Stimulated activated CD8-positive, alpha-beta memory T cell treated with anti-CD3 and anti-CD28 coated beads, Interleukin-7, amount 100 ng/mL, for 24 hours (primary cell): ENCODE measurements around the gene DPEP3.
"Not testable (repeated sequence)": the region's sequence is repeated elsewhere in the genome, so short reads cannot be mapped to it uniquely, and the experiment has no call there.

ENCODE experiments used
- DNase-seq: peaks from one replicate; pipeline ENCODE4 v3.0.0-alpha.2; 2020; ENCODE audit warnings: low read depth

The DPEP3 gene, protein sequence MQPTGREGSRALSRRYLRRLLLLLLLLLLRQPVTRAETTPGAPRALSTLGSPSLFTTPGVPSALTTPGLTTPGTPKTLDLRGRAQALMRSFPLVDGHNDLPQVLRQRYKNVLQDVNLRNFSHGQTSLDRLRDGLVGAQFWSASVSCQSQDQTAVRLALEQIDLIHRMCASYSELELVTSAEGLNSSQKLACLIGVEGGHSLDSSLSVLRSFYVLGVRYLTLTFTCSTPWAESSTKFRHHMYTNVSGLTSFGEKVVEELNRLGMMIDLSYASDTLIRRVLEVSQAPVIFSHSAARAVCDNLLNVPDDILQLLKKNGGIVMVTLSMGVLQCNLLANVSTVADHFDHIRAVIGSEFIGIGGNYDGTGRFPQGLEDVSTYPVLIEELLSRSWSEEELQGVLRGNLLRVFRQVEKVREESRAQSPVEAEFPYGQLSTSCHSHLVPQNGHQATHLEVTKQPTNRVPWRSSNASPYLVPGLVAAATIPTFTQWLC

DNA sequence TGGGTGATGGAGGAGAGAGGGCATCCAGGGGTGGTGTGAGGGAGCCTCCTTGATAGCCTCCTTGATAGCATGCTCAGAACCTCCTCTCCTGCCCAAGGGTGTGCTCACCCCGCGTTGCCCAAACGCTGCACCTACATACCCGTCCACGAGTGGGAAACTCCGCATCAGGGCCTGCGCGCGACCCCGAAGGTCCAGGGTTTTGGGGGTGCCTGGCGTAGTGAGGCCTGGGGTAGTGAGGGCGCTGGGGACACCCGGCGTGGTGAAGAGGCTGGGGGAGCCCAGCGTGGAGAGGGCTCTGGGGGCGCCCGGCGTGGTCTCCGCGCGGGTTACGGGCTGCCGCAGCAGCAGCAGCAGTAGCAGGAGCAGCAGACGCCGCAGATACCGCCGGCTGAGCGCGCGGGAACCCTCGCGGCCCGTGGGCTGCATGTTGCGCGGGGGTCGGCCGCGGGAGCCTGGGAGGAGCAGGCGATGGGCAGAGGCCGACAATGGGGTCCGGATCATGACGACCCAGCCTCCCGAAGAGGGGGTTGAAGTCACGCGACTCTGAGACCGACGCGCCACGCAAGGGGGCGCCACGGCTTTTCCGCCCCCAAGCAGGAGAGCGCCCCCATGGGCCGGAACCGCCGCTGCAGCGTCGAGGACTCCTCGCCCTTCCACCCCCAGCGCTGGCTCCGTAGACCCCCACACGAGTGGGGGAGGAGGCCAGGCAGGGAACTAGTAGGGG, at the start of gene DPEP3:
Gene DPEP3 (minus strand): TSS at position 545 of the 724 bp plus-strand sequence. CDS start 119 bp downstream, at position 426.
- DNase-seq: no peak

DNA sequence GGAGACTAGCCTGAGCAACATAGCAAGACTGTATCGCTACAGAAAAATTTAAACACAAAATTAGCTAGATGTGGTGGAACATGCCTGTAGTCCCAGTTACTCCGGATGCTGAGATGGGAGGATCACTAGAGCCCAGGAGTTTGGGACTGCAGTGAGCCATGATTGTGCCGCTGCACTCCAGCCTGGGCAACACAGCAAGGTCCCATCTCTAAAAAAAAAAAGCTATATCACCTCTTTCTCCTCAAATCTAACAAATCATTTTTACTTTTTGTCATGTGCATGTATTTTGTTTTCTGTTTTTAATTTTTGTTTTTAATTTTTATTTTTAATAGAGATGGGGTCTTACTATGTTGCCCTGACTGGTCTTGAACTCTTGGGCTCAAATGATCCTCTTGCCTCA, 48.7 kb upstream of the DPEP3 start:
- no peak for DNase-seq

DNA sequence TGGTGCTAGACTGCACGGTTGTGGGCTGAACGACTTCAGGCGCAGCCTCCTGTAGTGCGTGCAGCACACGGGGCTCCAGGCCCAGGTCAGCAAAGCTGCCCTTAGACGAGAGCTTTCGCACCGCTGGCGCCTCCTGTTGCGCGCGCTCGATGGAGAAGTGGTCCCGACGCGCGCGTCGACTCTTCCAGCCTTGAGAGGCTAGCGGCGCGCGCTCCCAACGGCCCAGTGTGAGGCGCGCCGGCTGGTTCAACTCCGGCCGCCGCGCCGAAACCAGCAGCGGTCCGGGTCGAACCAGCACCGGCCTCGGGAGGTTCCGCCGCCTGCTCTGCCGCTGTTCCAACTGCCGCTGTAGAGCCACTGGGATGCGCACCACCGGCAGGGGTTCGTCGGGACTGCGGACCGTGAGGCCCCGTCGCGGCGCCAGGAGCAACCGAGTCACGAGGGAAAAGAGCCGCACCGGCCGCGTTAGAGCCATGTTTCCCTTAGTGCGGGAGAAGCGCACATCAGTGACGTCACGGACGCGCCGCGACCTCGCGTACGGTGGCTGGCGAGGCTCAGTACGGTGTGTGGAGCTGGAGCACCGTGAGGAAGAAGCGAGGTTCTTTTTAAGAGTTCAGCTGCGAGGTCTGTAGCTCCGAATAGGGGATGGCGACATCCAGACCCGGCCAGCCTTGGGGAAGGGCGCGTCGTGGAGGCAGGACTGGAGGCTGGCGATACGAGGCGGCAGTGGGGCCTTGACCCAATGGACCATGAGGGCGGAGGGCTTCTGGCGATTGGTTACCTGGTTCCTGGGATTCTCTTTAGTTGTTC, 42.6 kb upstream of the DPEP3 start, which contains the start of the genes DDX28 and DUS2:
Gene DDX28 (minus strand): TSS at position 505 of the 810 bp plus-strand sequence. CDS start 30 bp downstream, at position 475.
Gene DUS2 (plus strand): TSS at position 557 of the 810 bp plus-strand sequence. CDS start 14,740 bp downstream, outside the sequence.
- DNase-seq: peak; percentile 93

DNA sequence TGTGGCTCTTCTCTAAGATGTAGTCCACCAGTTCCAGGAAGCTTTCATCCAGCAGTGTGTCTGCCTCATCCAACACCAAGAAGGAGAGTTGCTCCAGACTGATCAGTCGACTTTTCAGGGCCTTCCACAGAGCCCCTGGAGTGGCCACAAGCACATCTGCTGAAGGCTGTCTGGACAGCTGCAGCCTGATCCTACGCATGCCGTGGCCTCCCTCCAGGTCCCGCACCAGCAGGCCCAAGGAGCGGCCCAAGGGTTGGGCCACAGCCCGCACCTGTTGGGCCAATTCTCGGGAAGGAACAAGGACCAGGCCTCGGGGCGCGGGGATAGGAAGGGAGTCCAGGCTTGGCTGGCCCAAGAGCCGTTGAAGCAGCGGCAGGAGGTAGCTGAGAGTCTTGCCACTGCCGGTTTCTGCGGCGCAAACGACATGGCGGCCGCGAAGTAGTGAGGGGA, 42.0 kb upstream of the DPEP3 start:
- DNase-seq: no peak

DNA sequence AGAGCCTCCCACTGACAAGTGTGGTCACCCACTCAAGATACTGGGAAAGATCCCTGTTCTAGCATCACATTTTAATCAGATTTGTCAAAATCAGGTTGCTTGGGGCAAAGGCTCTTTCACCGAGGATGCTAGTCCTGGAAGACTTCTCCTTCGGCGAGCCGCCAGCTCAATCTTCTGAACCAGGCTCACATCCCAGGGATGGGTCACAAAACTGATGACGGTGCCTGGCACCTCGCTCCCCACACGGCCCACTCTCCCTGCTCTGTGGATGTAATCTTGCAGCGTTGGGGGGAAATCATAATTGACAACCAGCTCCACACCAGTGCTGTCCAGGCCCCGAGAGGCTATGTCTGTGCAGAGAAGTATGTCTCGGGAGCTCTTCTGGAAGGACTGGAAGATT, 41.2 kb upstream of the DPEP3 start:
- no peak for DNase-seq

DNA sequence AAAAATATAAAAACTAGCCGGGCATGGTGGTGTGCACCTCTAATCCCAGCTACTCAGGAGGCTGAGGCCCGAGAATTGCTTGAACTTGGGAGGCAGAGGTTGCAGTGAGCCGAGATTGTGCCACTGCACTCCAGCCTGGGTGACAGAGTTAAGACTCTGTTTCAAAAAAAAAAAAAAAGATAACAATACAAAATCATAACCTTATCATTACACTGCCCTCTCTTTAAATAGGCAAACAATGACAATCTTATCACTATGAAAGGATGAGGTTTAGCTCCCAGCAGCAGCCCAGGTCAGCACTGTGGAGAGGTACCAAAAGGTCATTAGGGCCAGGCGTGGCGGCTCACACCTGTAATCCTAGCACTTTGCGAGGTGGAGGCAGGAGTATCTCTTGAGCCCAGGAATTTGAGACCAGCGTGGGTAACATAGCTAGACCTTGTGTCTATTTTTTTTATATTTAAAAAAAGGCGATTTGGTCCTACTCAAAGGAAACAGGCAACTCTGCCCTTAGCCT, 38.9 kb upstream of the DPEP3 start:
- no peak for DNase-seq

DNA sequence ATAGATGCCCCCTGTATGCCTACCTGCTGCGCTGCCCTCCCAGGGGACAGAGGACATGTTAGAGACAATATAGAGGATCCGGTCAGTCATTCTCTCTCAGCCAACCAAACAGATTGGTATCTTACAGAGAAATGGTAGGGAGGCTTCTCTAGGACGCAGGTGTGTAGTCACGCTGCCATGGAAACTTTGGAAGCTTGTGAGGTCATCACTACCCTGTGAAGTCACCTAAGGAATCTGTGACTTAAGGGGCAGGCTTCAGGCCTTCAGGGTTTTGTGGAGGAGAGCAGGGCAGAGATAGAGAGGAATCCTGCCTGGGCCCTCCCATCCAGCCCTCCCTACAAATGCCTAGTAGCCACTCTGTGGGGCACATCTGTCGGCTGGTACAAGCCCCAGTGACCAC, 35.4 kb upstream of the DPEP3 start, which contains the start of gene DPEP2NB:
Gene DPEP2NB (minus strand): TSS at position 231 of the 400 bp plus-strand sequence. CDS start 141 bp downstream, at position 90.
- DNase-seq: no peak

DNA sequence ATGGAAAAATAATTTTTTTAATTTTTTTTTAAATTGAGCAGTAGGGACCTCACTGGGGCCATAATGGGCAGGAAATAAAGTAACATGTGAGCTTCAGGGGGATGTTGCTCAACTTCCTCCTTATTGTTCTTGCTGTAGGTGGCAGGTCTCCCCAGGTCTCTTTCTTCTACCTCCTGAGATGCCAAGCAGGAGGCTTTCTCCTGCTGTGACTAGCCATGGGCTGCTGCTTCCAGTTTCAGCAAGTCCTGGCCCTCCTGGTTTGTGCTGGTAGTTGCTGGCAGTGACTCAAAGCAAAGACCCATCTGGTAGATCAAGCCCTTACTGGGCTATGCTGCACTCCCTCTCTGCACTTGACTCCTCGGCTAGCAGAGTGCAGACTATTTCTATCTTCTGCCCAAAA, 33.1 kb upstream of the DPEP3 start:
- no peak for DNase-seq

DNA sequence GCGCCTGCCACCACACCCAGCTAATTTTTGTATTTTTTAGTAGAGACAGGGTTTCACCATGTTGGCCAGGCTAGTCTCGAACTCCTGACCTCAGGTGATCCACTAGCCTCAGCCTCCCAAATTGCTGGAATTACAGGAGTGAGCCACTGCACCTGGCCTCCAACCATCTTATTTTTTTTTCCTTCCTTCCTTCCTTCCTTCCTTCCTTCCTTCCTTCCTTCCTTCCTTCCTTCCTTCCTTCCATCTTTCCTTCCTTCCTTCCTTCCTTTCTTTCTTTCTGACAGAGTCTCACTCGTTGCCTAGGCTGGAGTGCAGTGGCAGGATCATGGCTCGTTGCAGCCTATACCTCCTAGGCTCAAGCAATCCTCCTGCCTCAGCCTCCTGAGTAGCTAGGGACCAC, 29.6 kb upstream of the DPEP3 start:
- DNase-seq: not testable (repeated sequence)

DNA sequence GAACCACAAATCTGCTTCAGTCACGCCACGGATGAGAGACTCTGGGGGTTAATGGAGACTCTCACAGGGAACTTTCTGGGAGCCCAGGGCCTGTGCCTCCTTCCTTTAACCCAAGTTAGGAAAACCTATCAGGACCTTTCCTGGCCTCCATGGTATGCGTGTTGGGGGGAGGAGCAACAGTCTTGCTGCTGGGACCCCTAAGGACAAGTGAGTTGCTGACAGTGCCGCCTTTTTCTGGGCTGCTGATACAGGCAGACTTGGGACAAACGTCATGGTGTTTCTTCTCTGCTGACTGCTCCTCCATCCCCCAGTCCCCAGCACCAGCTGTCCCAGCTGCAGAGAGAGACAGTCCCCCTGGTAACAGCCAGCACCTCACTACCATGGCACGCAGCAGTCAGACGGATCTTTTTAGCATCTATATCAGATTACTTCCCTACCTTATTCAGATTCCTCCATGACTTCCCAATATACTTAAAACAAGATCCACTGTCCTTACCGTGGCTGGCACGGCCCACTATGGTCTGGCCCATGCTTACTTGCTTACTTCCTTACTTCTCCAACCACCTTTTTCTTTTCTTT, 28.9 kb upstream of the DPEP3 start:
- no peak for DNase-seq

DNA sequence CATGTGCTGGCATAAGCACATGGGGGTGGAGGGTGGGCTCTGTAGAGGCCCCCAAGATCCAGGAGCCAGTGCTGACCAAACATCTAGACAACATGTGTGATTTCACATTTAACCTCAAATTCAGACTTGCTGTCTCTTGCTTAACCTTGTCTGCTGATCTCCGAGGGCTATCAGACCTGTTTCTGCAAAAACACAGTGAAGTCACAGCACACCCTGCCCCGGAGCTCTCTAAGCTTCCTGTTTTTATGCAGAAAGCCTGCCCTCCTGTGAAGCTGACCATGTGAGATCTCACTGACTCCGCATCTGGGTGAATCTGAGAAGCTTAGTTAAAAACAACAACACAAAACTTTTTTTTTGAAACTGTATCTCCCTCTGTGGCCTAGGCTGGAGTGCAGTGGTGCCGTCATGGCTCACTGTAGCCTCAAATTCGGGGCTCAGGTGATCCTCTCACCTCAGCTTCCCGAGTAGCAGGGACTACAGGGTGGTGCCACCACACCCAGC, 25.5 kb upstream of the DPEP3 start:
- no peak for DNase-seq

DNA sequence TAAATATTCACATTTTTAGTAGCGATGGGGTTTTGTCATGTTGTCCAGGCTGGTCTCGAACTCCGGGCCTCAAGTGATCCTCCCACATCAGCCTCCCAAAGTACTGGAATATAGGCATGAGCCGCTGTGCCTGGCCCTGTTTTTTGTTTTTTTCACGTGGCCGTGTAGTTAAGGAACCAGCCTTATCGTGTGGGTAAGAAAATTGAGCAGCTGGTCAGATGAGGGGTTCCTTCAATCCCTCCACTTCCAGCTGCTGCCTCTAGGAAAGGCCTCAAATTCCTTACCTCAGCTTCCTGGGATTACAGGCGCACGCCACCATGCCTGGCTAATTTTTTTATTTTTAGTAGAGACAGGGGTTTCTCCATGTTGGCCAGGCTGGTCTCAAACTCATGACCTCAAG, 24.9 kb upstream of the DPEP3 start:
- no peak for DNase-seq

DNA sequence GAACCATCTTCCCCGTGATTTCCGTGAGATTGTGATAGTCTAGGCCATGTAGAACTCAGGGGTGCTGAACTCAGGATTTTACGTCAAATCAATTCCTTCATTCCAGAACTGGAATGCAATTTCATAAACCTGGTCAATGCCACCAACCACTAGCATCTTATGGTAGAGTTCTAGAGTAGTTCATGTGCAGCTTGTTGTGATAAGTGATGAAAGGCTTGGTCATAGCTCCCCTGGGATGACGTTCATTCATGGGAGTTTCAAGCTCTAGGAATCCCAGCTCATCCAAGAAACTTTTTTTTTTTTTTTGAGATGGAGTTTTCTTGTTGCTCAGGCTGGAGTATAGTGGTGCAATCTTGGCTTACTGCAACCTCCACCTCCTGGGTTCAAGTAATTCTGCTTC, 22.7 kb upstream of the DPEP3 start:
- DNase-seq: no peak

DNA sequence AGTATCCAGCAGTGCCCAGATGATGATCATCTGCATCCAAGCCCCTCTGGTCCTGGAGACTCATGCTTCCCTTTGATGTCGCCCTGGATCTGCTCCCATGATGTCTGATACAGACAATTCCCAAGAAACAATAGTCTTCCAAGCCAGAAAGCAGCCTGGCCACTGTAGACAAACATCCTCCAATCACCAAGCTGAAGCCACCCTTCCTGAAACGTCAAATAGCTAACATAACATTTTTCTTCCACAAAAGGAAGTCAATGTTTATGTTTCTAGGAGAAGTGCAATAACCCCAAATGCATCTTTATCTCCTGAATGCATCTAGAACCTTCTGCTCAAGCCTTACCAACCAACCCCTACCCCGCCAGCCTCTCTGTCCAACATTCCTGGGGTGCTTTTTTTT, 20.2 kb upstream of the DPEP3 start:
- no peak for DNase-seq

DNA sequence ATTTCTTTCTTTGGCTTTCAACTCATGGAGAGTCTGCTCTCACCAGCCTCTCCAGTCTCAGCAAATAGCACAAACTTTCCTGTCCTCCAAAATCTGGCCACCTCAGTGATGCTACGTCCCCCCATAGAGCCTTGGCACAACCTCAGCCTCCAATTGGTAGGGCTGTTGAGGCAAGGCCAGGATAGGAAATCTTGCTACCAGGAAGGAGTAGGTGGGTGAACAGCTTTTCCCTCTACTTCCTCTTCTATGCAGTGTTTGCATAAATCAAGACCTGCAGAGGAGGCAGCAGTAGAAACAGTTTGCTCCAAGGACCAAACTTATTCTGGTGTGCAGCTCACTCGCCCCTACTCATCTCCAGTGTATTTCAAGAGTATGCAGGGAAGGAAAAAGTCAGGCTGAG, 19.7 kb upstream of the DPEP3 start:
- no peak for DNase-seq

DNA sequence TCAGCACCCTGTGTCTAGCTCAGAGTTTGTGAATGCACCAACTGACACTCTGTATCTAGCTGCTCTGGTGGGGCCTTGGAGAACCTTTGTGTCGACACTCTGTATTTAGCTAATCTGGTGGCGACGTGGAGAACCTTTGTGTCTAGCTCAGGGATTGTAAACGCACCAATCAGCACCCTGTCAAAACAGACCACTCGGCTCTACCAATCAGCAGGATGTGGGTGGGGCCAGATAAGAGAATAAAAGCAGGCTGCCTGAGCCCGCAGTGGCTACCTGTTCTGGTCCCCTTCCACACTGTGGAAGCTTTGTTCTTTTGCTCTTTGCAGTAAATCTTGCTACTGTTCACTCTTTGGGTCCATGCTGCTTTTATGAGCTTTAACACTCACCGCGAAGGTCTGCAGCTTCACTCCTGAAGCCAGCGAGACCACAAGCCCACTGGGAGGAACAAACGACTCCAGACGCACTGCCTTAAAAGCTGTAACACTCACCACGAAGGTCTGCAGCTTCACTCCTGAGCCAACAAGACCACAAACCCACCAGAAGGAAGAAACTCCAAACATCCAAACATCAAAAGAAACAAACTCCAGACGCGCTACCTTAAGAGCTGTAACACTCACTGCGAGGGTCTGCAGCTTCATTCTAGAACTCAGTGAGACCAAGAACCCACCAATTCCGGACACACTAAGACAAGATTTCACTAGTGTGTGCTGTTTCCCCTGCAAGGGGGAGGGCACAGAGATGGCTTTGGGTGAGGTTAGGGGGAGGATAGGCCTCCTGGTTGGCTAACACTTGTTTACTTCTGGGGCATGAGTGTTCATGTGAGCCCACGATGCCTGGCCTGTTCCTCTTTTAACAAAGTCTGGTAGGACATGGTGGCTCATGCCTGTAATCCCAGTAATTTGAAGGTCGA, 18.7 kb upstream of the DPEP3 start, which contains the start of gene DPEP2:
Gene DPEP2 (minus strand): TSS at position 706 of the 910 bp plus-strand sequence. CDS start 6,272 bp downstream, outside the sequence.
- DNase-seq: not testable (repeated sequence)

DNA sequence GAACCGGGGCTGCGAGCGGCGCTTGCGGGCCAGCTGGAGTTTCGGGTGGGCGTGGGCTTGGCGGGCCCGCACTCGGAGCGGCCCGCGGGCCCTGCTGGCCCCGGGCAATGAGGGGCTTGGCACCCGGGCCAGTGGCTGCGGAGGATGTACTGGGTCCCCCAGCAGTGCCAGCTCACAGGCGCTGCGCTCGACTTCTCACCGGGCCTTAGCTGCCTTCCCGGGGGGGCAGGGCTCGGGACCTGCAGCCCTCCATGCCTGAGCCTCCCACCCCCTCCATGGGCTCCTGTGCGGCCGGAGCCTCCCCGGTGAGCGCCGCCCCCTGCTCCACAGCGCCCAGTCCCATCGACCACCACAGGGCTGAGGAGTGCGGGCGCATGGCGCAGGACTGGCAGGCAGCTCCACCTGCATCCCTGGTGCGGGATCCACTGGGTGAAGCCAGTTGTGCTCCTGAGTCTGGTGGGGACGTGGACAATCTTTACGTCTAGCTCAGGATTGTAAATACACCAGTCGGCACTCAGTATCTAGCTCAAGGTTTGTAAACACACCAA, 18.0 kb upstream of the DPEP3 start:
- DNase-seq: not testable (repeated sequence)

DNA sequence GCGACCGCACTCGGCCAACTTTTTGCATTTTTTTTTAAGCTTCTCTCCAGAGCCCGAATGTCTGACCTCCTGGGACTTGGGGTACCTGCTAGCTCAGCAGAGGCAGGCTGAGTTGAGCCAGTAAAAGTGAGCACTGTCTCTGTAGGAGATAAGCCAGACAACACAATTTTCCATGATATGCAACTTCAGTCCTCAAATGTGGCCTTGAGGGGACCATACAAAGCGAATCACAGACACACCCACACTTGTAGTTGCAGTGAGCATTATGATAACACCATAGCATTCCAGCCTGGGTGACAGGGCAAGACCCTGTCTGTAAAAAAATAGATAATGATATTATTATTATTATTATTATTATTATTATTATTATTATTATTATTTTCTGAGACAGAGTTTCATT, 16.4 kb upstream of the DPEP3 start:
- DNase-seq: no peak

DNA sequence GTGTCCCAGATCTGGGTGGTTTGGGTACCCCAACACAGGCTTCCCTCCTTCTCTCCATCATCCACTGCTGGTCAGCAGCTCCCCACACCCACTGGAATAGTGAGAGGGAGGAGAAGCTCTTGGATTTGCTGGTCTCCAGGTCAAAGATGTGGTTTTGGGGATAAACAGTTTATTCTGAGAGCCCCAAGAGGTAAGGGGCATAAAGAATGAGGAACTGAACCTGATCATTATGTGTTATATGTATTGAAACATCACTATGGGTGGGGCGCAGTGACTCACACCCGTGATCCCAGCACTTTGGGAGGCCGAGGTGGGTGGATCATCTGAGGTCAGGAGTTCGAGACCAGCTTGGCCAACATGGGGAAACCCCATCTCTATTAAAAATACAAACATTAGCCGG, 15.1 kb upstream of the DPEP3 start:
- no peak for DNase-seq

DNA sequence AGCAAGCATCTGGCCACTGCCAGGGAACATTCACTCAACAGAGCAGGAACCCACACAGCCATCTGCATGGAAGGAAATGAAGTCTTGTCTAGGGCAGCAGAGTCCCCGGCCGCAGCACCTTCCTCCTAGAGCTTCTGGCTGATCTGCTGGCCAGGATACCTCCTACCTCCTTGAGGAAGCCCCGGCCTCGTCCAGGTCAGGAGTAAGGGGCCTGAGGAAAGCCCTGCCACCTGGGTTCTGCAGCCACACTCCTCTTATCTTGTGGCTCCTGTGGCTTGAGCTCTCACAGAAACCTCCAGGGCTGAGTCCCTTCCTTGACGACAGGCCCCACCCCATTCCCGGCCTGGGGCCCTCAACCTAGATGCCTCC, 13.7 kb upstream of the DPEP3 start:
- DNase-seq: not testable (repeated sequence)
